Calu3 (cell line): ENCODE data around the gene SEL1L. TPM values are rescaled to one million over a fixed set of nuclear protein-coding genes. Genes with fewer than 3 reads are reported as not detected.

Source experiments
- BruUV-seq: library from RNA; stranded (reverse); fragments of 400-500 nt; replicated peaks from 2 replicates; lab custom pipeline; 2021; lab: Mats Ljungman, UMichigan
- CTCF ChIA-PET: fragments of 300-600 bp; sonication (Branson Sonifier 250); formaldehyde crosslinking; loops from one replicate; lab custom pipeline; 2022; ENCODE audit warnings: antibody characterized with exemption; lab: Charles Lee
- DNase-seq: peaks from one replicate; pipeline ENCODE4 v3.0.0; 2022
- H3K27ac Mint-ChIP-seq: one replicate; pipeline ENCODE4 v1.8.0; 2022; ENCODE audit warnings: mixed read lengths; ENCODE audit not compliant: unreplicated experiment
- H3K27me3 Mint-ChIP-seq: one replicate; pipeline ENCODE4 v1.8.0; 2022; ENCODE audit warnings: mixed read lengths; ENCODE audit not compliant: unreplicated experiment
- H3K36me3 Mint-ChIP-seq: one replicate; pipeline ENCODE4 v1.8.0; 2022; ENCODE audit warnings: mild to moderate bottlenecking, moderate library complexity, mixed read lengths; ENCODE audit not compliant: insufficient read depth, unreplicated experiment
- H3K4me1 Mint-ChIP-seq: one replicate; pipeline ENCODE4 v1.8.0; 2022; ENCODE audit warnings: mild to moderate bottlenecking, low read depth, mixed read lengths; ENCODE audit not compliant: unreplicated experiment
- H3K4me3 Mint-ChIP-seq: one replicate; pipeline ENCODE4 v1.8.0; 2022; ENCODE audit warnings: mild to moderate bottlenecking, low read depth, moderate library complexity, mixed read lengths; ENCODE audit not compliant: unreplicated experiment
- H3K9me3 Mint-ChIP-seq: one replicate; pipeline ENCODE4 v1.8.0; 2022; ENCODE audit warnings: low read depth, mixed read lengths; ENCODE audit not compliant: unreplicated experiment
- intact Hi-C: fragments of 100-400 bp; cut with micrococcal nuclease; formaldehyde crosslinking; loops from one replicate; pipeline ENCODE4 v1.10.0; 2022; ENCODE audit not compliant: unreplicated experiment
- total RNA-seq: library from RNA; stranded (reverse); gene quantifications from 2 replicates; pipeline ENCODE4 v1.2.3, GENCODE V29; 2022
- TF ChIP-seq, protein P1 (sequence below): fragments of 200-600 bp; IDR thresholded peaks from one replicate; pipeline ENCODE4 v1.8.0; 2022; ENCODE audit warnings: antibody characterized with exemption; ENCODE audit not compliant: unreplicated experiment

The SEL1L gene
- total RNA-seq, 1 experiment from 2014 or later, result 95.4 TPM

DNA sequence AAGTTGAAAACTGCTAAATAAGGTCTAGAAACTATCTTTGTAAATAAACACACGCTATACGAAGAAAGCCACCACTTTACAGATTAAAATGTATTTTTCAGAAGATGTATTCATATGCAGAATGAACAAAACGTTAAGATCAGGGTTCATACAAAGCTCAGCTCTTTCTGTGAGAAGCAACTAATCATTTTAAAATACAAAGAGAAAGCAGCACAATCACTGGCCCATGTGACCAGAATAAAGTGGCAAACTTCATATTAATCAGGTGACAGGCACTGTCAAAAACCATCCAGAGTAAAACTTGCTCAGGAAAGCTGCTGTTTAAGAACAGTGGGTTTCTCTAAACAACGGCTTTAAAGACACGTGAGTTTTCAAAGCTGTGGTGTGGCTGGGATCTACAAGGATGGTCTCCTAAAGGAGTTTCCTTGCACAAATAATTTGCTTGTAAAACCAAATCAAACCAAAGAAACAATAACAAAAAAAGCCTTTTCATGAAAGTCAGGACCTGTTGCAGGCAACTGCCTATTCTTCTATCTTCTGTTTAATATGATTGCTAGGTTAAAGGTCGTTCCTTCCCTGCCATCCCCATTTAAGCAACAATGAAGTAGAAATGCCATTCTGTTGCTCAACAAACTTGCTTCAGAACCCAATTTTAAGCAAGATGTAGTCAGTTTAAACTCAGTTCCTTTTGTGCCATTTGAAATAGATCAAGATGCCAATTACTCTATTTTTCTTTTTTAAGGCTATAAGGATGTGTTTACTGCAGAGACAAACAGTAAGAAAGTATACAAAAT, 22.3 kb downstream of the SEL1L start:
- H3K36me3 Mint-ChIP-seq, result peaks cover 25% of the 10 kb centered on the region
- no peaks in the 10 kb centered on the region for H3K4me1 Mint-ChIP-seq
- no peak for DNase-seq
- H3K9me3 Mint-ChIP-seq, result no peaks in the 10 kb centered on the region
- CTCF ChIA-PET, result no interaction called here
- TF ChIP-seq, protein P1, sequence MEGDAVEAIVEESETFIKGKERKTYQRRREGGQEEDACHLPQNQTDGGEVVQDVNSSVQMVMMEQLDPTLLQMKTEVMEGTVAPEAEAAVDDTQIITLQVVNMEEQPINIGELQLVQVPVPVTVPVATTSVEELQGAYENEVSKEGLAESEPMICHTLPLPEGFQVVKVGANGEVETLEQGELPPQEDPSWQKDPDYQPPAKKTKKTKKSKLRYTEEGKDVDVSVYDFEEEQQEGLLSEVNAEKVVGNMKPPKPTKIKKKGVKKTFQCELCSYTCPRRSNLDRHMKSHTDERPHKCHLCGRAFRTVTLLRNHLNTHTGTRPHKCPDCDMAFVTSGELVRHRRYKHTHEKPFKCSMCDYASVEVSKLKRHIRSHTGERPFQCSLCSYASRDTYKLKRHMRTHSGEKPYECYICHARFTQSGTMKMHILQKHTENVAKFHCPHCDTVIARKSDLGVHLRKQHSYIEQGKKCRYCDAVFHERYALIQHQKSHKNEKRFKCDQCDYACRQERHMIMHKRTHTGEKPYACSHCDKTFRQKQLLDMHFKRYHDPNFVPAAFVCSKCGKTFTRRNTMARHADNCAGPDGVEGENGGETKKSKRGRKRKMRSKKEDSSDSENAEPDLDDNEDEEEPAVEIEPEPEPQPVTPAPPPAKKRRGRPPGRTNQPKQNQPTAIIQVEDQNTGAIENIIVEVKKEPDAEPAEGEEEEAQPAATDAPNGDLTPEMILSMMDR, result no peak
- no peak overlapping the region for H3K27ac Mint-ChIP-seq
- H3K27me3 Mint-ChIP-seq, result no peaks in the 10 kb centered on the region
- BruUV-seq, result no TSS peak
- no peak overlapping the region for H3K4me3 Mint-ChIP-seq
- intact Hi-C loops, result no loop called here

DNA sequence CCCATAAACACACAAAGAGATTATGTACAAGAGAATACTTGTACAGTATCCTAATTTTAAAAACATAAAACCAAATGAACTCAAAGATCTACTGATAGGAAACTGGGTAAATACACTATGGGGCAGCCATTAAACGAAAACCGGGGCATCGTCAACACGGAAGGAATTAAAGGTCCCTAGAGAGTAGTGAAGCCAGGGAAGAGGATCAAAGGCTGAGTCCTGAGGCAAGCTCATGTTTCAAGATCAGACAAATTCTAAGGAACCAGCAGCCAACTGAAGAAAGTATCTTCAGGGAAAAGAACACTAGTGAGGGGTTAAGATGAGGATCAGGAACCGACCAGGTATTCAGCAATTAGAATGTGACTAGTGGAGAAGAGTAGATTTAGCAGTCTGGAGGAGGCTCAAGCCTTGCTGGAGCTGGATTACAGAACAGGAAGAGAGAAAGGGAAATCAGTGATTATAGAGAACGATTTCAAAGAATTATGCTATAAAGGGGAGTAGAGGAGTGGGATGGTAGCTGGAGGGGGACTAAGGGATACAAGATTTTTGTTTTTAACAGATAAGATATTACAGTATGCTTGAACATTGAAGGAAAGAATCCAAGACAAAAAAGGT, 23.7 kb downstream of the SEL1L start:
- Mint-ChIP-seq H3K27me3 (no peaks in the 10 kb centered on the region), H3K9me3 (no peaks in the 10 kb centered on the region), H3K4me3 (no peak overlapping the region), H3K36me3 (peaks cover 26% of the 10 kb centered on the region), H3K4me1 (no peaks in the 10 kb centered on the region), H3K27ac (no peak overlapping the region)
- DNase-seq, result no peak
- no TSS peak for BruUV-seq
- intact Hi-C loops, result no loop called here
- CTCF ChIA-PET, result no interaction called here
- TF ChIP-seq, protein P1, result no peak

DNA sequence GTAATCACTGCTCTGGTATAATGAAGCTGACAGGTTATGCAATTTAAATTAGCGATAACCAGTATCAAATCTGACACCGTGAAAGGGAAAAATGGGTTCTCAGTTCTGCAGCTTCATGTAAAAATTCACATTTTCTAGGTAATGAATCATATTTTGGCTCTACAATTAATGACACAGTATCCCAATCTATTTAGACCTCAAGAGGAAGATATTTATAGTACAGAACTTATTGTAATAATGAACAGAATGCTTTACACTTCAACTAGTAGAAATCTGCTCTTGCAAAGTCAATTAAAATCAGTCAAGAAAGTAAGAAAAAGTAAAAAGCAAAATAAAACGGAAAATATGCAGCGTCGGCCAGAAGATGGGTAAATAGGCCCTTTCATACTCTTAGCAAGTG, 24.3 kb downstream of the SEL1L start:
- intact Hi-C loops, result no loop called here
- H3K27ac Mint-ChIP-seq, result no peak overlapping the region
- no TSS peak for BruUV-seq
- no peaks in the 10 kb centered on the region for H3K27me3 Mint-ChIP-seq
- TF ChIP-seq, protein P1, result no peak
- H3K4me3 Mint-ChIP-seq, result no peak overlapping the region
- CTCF ChIA-PET, result no interaction called here
- H3K9me3 Mint-ChIP-seq, result no peaks in the 10 kb centered on the region
- no peak for DNase-seq
- no peaks in the 10 kb centered on the region for H3K4me1 Mint-ChIP-seq
- H3K36me3 Mint-ChIP-seq, result peaks cover 26% of the 10 kb centered on the region

DNA sequence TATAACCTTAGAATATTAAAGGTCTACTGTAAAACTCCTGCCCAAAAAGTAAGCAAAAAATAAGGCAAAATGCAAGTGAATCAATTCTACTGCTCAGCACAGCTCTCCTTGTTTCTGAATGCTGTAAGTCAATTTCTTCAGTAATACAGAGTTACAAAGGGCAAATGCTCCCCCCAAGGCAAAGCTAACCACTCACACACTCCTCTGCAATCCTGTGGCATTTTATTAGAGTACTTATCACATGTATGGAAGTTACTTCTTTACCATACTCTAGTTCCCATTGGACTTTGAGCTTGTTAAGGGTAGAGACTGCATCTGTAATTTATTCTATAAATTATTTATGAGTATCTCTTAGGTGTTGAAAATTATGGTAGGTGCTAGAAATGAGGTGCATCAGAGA, 27.2 kb downstream of the SEL1L start:
- Mint-ChIP-seq H3K4me1 (no peaks in the 10 kb centered on the region), H3K27me3 (no peaks in the 10 kb centered on the region), H3K9me3 (no peaks in the 10 kb centered on the region), H3K36me3 (peaks cover 36% of the 10 kb centered on the region), H3K4me3 (no peak overlapping the region), H3K27ac (no peak overlapping the region)
- no peak for DNase-seq
- intact Hi-C loops, result no loop called here
- BruUV-seq, result no TSS peak
- TF ChIP-seq, protein P1, result no peak
- CTCF ChIA-PET, result no interaction called here
